ENCODE data around the gene TFB1M.
"Not testable (repeated sequence)": the region's sequence is repeated elsewhere in the genome, so short reads cannot be mapped to it uniquely, and the experiment has no call there.

TFB1M gene

GRCh38 chr6:155335265-155335664, 21.0 kb upstream of the TFB1M start:
- TF ChIP-seq CTCF (IDR thresholded peaks at IDR 0.05; ENCODE audit: extremely low read depth, missing control alignments): no peak
- DNase-seq (ENCODE audit: low spot score): no peak

- not testable (repeated sequence) for DNase-seq (ENCODE audit: low spot score)
These were observed 19.8 kb upstream of the TFB1M start for GRCh38 chr6:155334073-155334472.

- TF ChIP-seq CTCF (IDR thresholded peaks at IDR 0.05; ENCODE audit: extremely low read depth, missing control alignments): no peak
- DNase-seq (ENCODE audit: low spot score): no peak
These were observed 19.1 kb upstream of the TFB1M start for GRCh38 chr6:155333414-155333813.

GRCh38 chr6:155330922-155331321, 16.6 kb upstream of the TFB1M start:
- no peak for DNase-seq (ENCODE audit: low spot score)
- no peak for TF ChIP-seq CTCF (IDR thresholded peaks at IDR 0.05; ENCODE audit: extremely low read depth, missing control alignments)

GRCh38 chr6:155330133-155330734, 15.9 kb upstream of the TFB1M start:
- no peak for DNase-seq (ENCODE audit: low spot score)
- no peak for TF ChIP-seq CTCF (IDR thresholded peaks at IDR 0.05; ENCODE audit: extremely low read depth, missing control alignments)

GRCh38 chr6:155329460-155330132, 15.3 kb upstream of the TFB1M start:
- no peak for DNase-seq (ENCODE audit: low spot score)
- TF ChIP-seq CTCF (IDR thresholded peaks at IDR 0.05; ENCODE audit: extremely low read depth, missing control alignments): no peak

GRCh38 chr6:155328539-155329459, 14.5 kb upstream of the TFB1M start:
- DNase-seq (ENCODE audit: low spot score): no peak
- TF ChIP-seq CTCF (IDR thresholded peaks at IDR 0.05; ENCODE audit: extremely low read depth, missing control alignments): no peak

Measured in GM20000 (cell line).